Uterus (tissue), 2 donors: ENCODE measurements around the gene LRRC17.

ENCODE experiments used
- CTCF ChIP-seq, 4 experiments: fragments of 200-600 bp in 2 of 4; fragments of 450-650 bp in 2 of 4; sonication (generic) in 2 of 4; IDR thresholded peaks; one replicate each; pipeline ENCODE4 v1.5.1; 2016 to 2019; ENCODE audit warnings: antibody characterized with exemption in 4 of 4, mild to moderate bottlenecking in 2 of 4, moderate library complexity in 1 of 4
- POLR2A ChIP-seq, 2 donors: fragments of 450-650 bp; IDR thresholded peaks; one replicate each; pipeline ENCODE4 v1.6.1; 2016; ENCODE audit warnings: antibody characterized with exemption in 2 of 2, mild to moderate bottlenecking in 1 of 2, moderate library complexity in 1 of 2

DNA sequence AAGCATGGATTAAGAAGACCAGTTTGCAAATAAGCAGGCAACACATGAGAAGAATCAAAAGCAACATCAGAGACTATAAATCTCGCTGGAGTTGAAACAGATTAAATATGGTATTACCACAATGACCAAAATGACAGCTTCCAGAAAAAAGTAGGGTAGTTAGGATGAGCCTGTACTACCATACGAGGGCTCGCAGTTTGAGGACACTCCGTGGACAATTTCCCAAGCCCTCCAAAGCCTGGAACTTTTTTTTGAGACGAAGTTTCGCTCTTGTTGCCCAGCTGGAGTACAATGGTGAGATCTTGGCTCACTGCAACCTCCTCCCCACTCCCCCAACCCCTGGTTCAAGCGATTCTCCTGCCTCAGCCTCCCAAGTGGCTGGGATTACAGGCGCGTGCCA is 1.0 kb downstream of the LRRC17 start:
- TF ChIP-seq CTCF (IDR thresholded peaks at IDR 0.05) (no peak), POLR2A (IDR thresholded peaks at IDR 0.05) (no peak)
